Neural progenitor cell (in vitro differentiated cells): ENCODE data around the gene MACROH2A1. TPM values are rescaled to one million over a fixed set of nuclear protein-coding genes. Genes with fewer than 3 reads are reported as not detected.
A peak's percentile ranks its signal among the peaks of the same experiment; 100 is the strongest.

Experiments
- DNase-seq: peaks from one replicate; pipeline ENCODE4 v3.0.0-alpha.2; 2016; ENCODE audit warnings: low spot score
- H2AFZ ChIP-seq: fragments of 200-600 bp; sonication (generic); replicated peaks from 2 replicates; pipeline ENCODE4 v1.6.1; 2016; ENCODE audit warnings: antibody characterized with exemption
- H3F3A ChIP-seq: fragments of 200-600 bp; sonication (generic); 2 replicates; pipeline ENCODE4 v1.6.1; 2016; ENCODE audit warnings: antibody characterized with exemption, low read depth
- H3K27ac ChIP-seq: fragments of 200-600 bp; sonication (generic); 2 replicates; pipeline ENCODE4 v1.5.1; 2016; ENCODE audit warnings: mild to moderate bottlenecking
- H3K27me3 ChIP-seq: fragments of 200-600 bp; sonication (generic); 2 replicates; pipeline ENCODE4 v1.6.1; 2016; ENCODE audit warnings: mild to moderate bottlenecking, moderate library complexity
- H3K36me3 ChIP-seq: fragments of 200-600 bp; sonication (generic); 2 replicates; pipeline ENCODE4 v1.5.1; 2016
- H3K4me1 ChIP-seq: fragments of 200-600 bp; sonication (generic); 2 replicates; pipeline ENCODE4 v1.6.1; 2016; ENCODE audit warnings: mixed run types
- H3K4me2 ChIP-seq: fragments of 200-600 bp; sonication (generic); 2 replicates; pipeline ENCODE4 v1.6.1; 2016
- H3K4me3 ChIP-seq: fragments of 200-600 bp; sonication (generic); 2 replicates; pipeline ENCODE4 v1.5.1; 2016
- H3K79me2 ChIP-seq: fragments of 200-600 bp; sonication (generic); 2 replicates; pipeline ENCODE4 v1.6.1; 2016; ENCODE audit warnings: low read depth
- H3K9ac ChIP-seq: fragments of 200-600 bp; sonication (generic); 2 replicates; pipeline ENCODE4 v1.6.1; 2016
- H3K9me3 ChIP-seq: fragments of 200-600 bp; sonication (generic); 2 replicates; pipeline ENCODE4 v1.5.1; 2016; ENCODE audit warnings: low read depth
- H4K20me1 ChIP-seq: fragments of 200-600 bp; sonication (generic); 2 replicates; pipeline ENCODE4 v1.6.1; 2016; ENCODE audit warnings: low read depth
- H3K27ac Mint-ChIP-seq: 3 replicates; pipeline ENCODE4 v1.8.0; 2021; ENCODE audit warnings: mixed read lengths
- H3K27me3 Mint-ChIP-seq: 2 replicates; pipeline ENCODE4 v1.8.0; 2022; ENCODE audit warnings: low read depth, mild to moderate bottlenecking, inconsistent platforms, moderate library complexity, mixed read lengths; ENCODE audit not compliant: insufficient read depth
- H3K36me3 Mint-ChIP-seq: 3 replicates; pipeline ENCODE4 v1.8.0; 2021; ENCODE audit warnings: mixed read lengths
- H3K4me1 Mint-ChIP-seq: 3 replicates; pipeline ENCODE4 v1.8.0; 2021; ENCODE audit warnings: mixed read lengths
- H3K4me3 Mint-ChIP-seq: 3 replicates; pipeline ENCODE4 v1.8.0; 2021; ENCODE audit warnings: mild to moderate bottlenecking, moderate library complexity, mixed read lengths
- H3K9me3 Mint-ChIP-seq: 3 replicates; pipeline ENCODE4 v1.8.0; 2020; ENCODE audit warnings: mixed read lengths
- EZH2 ChIP-seq: fragments of 200-600 bp; sonication (generic); IDR thresholded peaks from 2 replicates; pipeline ENCODE4 v1.6.1; 2017; ENCODE audit warnings: antibody characterized with exemption, mild to moderate bottlenecking, moderate library complexity
- EZH2phosphoT487 ChIP-seq: fragments of 200-600 bp; sonication (generic); IDR thresholded peaks from 2 replicates; pipeline ENCODE4 v1.6.1; 2017; ENCODE audit warnings: antibody characterized with exemption
- total RNA-seq: library from RNA; depleted of rRNA; stranded (reverse); fragments of >200 nt; gene quantifications from 2 replicates; pipeline ENCODE4 v1.2.3, GENCODE V29; 2015; ENCODE audit warnings: low replicate concordance
- TF ChIP-seq, protein P1 (sequence below): fragments of 200-600 bp; sonication (generic); IDR thresholded peaks from 2 replicates; pipeline ENCODE4 v1.5.1; 2017; ENCODE audit warnings: antibody characterized with exemption, mild to moderate bottlenecking

The MACROH2A1 gene
- total RNA-seq, 1 donor from 2014 or later, result 179 TPM

GRCh38 chr5:135356522-135357318, 42.3 kb downstream of the MACROH2A1 start:
- Mint-ChIP-seq H3K9me3 (no peaks in the 10 kb centered on the region), H3K36me3 (peaks cover 17% of the 10 kb centered on the region), H3K27me3 (no peaks in the 10 kb centered on the region), H3K27ac (no peak overlapping the region), H3K4me1 (peaks cover 10% of the 10 kb centered on the region), H3K4me3 (no peak overlapping the region)
- Histone ChIP-seq H3K27ac (no peak overlapping the region), H4K20me1 (peaks cover 13% of the 10 kb centered on the region), H3K9me3 (no peaks in the 10 kb centered on the region), H3K79me2 (no peaks in the 10 kb centered on the region), H3K36me3 (no peaks in the 10 kb centered on the region), H3K27me3 (no peaks in the 10 kb centered on the region), H3K4me1 (no peaks in the 10 kb centered on the region), H2AFZ (no peak overlapping the region), H3K9ac (no peak overlapping the region), H3K4me2 (no peak overlapping the region), H3F3A (no peaks in the 10 kb centered on the region), H3K4me3 (no peak overlapping the region)
- no peak for DNase-seq
- TF ChIP-seq EZH2 (no peak), EZH2phosphoT487 (no peak)
- TF ChIP-seq, protein P1, sequence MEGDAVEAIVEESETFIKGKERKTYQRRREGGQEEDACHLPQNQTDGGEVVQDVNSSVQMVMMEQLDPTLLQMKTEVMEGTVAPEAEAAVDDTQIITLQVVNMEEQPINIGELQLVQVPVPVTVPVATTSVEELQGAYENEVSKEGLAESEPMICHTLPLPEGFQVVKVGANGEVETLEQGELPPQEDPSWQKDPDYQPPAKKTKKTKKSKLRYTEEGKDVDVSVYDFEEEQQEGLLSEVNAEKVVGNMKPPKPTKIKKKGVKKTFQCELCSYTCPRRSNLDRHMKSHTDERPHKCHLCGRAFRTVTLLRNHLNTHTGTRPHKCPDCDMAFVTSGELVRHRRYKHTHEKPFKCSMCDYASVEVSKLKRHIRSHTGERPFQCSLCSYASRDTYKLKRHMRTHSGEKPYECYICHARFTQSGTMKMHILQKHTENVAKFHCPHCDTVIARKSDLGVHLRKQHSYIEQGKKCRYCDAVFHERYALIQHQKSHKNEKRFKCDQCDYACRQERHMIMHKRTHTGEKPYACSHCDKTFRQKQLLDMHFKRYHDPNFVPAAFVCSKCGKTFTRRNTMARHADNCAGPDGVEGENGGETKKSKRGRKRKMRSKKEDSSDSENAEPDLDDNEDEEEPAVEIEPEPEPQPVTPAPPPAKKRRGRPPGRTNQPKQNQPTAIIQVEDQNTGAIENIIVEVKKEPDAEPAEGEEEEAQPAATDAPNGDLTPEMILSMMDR, result no peak

DNA sequence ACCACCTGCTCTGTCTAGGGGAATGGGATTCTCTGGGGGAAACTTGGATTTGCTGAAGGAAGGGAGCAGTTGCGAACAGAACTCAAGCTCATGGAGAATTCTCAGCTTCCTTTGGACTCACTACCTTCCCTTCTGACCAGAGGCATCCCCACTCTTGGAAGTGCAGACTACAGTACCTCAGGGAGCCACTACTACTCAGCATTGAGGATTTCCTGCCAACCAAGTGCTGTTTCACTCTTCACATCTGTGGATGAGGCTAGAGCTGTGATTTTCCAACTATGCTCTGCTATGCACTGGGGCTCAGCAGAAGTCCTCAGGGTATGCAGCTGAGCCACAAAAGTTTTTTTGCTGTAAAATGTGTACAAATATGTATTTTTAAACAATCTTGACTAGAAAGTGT, 43.9 kb downstream of the MACROH2A1 start:
- Histone ChIP-seq H3K27ac (no peak overlapping the region), H3K79me2 (no peaks in the 10 kb centered on the region), H3K9ac (no peak overlapping the region), H3K27me3 (no peaks in the 10 kb centered on the region), H4K20me1 (peaks cover 18% of the 10 kb centered on the region), H3K9me3 (no peaks in the 10 kb centered on the region), H3K4me2 (no peak overlapping the region), H3K4me1 (no peaks in the 10 kb centered on the region), H3K4me3 (no peak overlapping the region), H3F3A (no peaks in the 10 kb centered on the region), H2AFZ (no peak overlapping the region), H3K36me3 (no peaks in the 10 kb centered on the region)
- Mint-ChIP-seq H3K9me3 (no peaks in the 10 kb centered on the region), H3K27me3 (no peaks in the 10 kb centered on the region), H3K27ac (no peak overlapping the region), H3K4me3 (no peak overlapping the region), H3K36me3 (peaks cover 17% of the 10 kb centered on the region), H3K4me1 (peaks cover 10% of the 10 kb centered on the region)
- no peak for DNase-seq
- TF ChIP-seq, protein P1, result no peak
- TF ChIP-seq EZH2, result no peak

- no peaks in the 10 kb centered on the region for H3K27me3 ChIP-seq
- H3K9me3 ChIP-seq, result no peaks in the 10 kb centered on the region
- H3K36me3 Mint-ChIP-seq, result peaks cover 20% of the 10 kb centered on the region
- peak overlapping the region; percentile 52 for H3K27ac Mint-ChIP-seq
- no peak for DNase-seq
- no peaks in the 10 kb centered on the region for H3K36me3 ChIP-seq
- no peak overlapping the region for H3K27ac ChIP-seq
- TF ChIP-seq EZH2, result no peak
- TF ChIP-seq, protein P1, result no peak
- TF ChIP-seq EZH2phosphoT487, result no peak
- H3K4me3 Mint-ChIP-seq, result no peak overlapping the region
- H3K79me2 ChIP-seq, result no peaks in the 10 kb centered on the region
- peaks cover 10% of the 10 kb centered on the region for H3K4me1 Mint-ChIP-seq
- no peak overlapping the region for H3K9ac ChIP-seq
- H2AFZ ChIP-seq, result no peak overlapping the region
- no peak overlapping the region for H3K4me2 ChIP-seq
- peaks cover 21% of the 10 kb centered on the region for H4K20me1 ChIP-seq
- H3K9me3 Mint-ChIP-seq, result no peaks in the 10 kb centered on the region
- no peak overlapping the region for H3K4me3 ChIP-seq
- H3K27me3 Mint-ChIP-seq, result no peaks in the 10 kb centered on the region
- no peaks in the 10 kb centered on the region for H3K4me1 ChIP-seq
- H3F3A ChIP-seq, result no peaks in the 10 kb centered on the region
Measured at GRCh38 chr5:135353952-135354721, 44.9 kb downstream of the MACROH2A1 start.
